ENCODE data around the gene NFATC2IP.
"Not testable (repeated sequence)": the region's sequence is repeated elsewhere in the genome, so short reads cannot be mapped to it uniquely, and the experiment has no call there.

Gene NFATC2IP

DNA sequence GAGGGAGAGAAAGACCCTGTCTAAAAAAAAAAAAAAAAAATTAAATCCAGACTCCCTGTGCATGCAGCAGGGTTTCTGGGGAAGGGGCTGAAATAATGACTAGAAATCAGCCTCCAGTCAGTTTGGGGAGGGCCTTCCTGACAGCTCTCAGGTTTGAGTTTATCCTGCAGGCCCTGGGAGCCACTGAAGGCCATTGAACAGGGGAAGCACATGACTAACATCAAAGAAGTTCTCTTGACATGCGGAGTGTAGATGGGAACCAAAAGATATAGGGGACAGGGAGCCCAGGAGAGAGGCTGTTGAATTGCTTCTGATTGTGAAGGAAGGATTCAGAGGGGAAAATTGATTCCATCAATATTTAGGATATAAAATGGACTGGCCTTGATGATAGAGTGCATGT, 22.9 kb upstream of the NFATC2IP start:
- DNase-seq: no peak

DNA sequence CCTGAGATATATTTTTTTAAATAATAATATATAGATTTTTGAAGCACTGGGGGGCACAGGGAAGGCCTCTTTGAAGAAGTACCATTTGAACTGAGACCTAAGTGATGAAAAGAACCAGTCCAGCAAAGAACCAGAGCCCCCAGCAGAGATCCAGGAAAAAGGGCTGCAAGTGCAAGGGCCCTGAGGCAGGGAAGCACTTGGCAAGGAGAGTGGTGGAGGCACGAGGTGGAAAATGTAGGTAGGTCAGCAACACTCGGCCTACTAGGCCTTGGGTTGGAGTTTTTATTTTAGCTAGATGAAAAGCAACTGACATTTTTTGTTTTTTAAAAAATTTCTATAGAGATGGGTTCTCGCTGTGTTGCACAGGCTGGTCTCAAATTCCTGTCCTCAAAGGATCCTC, 20.5 kb upstream of the NFATC2IP start:
- no peak for DNase-seq

DNA sequence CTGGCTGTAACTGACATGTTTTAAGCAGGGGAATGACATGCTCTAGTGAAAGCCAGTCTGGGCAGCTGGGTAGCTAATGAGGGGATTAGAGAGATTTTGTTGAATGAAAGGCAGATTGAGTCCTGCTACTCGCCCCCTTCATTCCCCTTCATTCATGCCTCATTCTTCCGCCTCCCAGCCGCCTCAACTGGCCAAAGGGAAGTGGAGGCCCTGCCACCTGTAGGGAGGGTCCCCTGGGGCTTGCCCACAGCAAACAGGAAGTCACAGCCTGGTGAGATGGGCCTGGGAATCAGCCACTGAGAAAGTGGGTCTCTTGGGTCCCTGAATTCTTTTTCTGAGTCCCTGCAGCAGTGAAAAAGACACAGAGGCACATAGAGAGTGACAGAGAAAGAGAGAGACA, 20.1 kb upstream of the NFATC2IP start:
- DNase-seq: no peak

DNA sequence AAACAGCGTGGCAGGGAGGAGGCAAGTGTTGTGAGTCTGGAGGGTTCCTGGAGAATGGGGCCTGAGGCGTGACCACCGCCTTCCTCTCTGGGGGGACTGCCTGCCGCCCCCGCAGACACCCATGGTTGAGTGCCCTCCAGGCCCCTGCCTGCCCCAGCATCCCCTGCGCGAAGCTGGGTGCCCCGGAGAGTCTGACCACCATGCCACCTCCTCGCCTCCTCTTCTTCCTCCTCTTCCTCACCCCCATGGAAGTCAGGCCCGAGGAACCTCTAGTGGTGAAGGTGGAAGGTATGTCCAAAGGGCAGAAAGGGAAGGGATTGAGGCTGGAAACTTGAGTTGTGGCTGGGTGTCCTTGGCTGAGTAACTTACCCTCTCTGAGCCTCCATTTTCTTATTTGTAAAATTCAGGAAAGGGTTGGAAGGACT, 18.9 kb upstream of the NFATC2IP start, which contains the start of gene CD19:
CD19 (plus strand) TSS at position 171 of the 425 bp plus-strand sequence; CDS start at position 201, 30 bp downstream.
- no peak for DNase-seq

DNA sequence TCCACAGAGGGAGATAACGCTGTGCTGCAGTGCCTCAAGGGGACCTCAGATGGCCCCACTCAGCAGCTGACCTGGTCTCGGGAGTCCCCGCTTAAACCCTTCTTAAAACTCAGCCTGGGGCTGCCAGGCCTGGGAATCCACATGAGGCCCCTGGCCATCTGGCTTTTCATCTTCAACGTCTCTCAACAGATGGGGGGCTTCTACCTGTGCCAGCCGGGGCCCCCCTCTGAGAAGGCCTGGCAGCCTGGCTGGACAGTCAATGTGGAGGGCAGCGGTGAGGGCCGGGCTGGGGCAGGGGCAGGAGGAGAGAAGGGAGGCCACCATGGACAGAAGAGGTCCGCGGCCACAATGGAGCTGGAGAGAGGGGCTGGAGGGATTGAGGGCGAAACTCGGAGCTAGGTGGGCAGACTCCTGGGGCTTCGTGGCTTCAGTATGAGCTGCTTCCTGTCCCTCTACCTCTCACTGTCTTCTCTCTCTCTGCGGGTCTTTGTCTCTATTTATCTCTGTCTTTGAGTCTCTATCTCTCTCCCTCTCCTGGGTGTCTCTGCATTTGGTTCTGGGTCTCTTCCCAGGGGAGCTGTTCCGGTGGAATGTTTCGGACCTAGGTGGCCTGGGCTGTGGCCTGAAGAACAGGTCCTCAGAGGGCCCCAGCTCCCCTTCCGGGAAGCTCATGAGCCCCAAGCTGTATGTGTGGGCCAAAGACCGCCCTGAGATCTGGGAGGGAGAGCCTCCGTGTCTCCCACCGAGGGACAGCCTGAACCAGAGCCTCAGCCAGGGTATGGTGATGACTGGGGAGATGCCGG, 18.2 kb upstream of the NFATC2IP start:
- DNase-seq: no peak

DNA sequence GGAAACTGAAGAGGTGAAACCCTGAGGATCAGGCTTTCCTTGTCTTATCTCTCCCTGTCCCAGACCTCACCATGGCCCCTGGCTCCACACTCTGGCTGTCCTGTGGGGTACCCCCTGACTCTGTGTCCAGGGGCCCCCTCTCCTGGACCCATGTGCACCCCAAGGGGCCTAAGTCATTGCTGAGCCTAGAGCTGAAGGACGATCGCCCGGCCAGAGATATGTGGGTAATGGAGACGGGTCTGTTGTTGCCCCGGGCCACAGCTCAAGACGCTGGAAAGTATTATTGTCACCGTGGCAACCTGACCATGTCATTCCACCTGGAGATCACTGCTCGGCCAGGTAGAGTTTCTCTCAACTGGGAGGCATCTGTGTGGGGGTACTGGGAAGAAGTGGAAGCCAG, 17.6 kb upstream of the NFATC2IP start:
- DNase-seq: no peak

DNA sequence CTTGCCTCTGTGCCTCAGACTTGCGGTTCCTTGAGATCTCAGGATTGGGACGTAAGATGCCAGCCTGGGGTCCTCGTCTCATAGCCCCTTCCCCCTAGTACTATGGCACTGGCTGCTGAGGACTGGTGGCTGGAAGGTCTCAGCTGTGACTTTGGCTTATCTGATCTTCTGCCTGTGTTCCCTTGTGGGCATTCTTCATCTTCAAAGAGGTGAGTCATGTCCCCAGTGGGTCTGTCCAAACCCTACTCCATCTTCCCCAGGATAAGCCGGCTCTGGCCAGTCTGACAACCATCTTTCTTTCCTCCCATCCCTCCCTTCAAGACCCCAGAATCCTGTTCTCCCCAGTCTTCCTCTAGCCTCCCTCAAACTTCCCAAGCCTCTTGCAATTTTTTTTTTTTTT, 15.4 kb upstream of the NFATC2IP start:
- no peak for DNase-seq

DNA sequence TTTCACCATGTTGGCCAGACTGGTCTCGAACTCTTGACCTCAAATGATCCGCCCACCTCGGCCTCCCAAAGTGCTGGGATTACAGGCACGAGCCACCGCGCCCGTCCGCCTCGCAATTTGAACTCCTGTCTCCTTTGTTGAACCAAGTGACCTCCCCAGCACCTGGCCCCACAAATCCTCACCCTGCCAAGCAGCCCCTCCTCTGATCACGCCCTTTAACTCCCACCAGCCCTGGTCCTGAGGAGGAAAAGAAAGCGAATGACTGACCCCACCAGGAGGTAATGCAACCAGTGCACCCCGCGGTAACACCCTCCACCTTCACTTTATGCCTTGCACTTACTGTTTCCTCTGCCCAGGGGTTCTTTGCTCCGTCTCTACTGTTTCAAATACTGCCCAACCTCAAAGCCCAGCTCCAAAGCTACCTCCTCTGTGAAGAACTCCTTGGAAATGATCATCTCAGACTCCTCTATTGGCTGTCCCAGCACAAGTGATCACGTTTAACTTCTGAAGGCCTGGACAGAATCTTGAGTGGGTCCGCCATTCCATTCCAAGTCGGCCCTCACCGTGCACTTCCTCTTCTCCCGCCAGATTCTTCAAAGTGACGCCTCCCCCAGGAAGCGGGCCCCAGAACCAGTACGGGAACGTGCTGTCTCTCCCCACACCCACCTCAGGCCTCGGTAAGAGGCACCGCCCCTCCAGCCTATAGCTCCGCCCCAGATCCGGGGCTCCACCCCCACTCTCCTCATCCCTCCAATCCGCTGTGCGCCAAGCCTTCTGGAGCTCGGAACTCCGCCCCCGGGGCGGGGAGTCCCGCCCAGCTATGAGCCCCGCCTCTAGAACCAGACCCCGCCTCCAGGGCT, 14.6 kb upstream of the NFATC2IP start:
- peak; percentile 5 for DNase-seq

DNA sequence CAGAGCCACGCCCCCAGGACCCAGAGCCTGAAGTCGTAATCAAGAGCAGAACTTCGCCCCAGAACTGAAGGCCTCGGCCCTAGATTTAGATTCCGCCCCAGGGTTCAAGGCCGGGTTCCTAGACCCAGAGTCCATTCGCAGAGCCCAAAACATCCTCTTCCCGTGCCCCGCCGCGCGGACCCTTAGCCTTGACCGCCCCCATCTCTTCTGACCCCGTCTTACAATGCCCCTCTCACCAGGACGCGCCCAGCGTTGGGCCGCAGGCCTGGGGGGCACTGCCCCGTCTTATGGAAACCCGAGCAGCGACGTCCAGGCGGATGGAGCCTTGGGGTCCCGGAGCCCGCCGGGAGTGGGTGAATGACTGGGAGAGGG, 14.0 kb upstream of the NFATC2IP start:
- no peak for DNase-seq

DNA sequence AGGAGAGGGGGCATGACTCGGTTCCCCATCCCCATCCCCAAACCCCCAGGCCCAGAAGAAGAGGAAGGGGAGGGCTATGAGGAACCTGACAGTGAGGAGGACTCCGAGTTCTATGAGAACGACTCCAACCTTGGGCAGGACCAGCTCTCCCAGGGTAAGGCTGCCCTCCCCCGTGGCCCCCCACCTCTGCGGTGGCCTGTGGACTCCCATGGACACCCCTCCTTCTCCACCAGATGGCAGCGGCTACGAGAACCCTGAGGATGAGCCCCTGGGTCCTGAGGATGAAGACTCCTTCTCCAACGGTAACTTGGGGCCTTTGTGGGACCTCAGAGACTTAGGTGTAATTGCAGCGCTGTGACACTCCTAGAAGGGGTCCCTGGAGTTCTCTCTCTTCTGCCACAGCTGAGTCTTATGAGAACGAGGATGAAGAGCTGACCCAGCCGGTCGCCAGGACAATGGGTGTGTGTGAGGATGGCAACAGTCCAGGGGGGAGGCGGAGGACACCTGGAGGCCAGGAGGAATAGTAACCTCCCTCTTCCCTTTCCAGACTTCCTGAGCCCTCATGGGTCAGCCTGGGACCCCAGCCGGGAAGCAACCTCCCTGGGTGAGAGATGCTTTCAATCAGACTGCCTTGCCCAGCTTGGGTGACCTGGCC, 13.4 kb upstream of the NFATC2IP start:
- DNase-seq: no peak

DNA sequence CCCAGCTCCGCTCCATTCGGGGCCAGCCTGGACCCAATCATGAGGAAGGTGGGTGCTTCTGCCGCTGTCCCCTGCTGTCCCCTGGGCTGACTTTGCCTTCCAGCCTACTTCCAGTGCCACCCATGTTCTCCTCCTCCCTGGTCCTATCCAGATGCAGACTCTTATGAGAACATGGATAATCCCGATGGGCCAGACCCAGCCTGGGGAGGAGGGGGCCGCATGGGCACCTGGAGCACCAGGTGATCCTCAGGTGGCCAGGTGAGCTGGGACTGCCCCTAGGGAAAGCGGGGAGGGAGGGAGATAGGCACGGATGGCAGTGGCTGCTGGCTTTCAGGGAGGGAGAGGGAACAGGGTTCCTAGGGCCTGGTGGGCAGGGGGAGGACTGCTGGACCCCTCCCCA, 12.0 kb upstream of the NFATC2IP start:
- DNase-seq: no peak

DNA sequence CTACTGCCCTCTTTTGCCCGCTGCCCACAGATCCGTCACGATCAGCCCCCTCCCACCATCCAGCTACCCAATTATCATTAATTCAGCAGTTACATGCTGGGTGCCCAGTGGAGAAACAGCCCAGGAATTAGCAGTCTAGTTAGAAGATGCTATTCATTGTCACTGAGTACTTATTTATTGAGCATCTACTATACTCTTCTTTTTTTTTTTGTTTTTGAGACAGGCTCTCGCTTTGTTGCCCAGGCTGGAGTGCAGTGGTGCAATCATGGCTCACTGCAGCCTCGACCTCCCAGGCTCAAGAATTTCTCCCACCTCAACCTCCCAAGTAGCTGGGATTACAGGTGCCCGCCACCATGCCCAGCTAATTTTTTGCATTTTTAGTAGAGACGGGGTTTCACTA, 10.9 kb upstream of the NFATC2IP start:
- DNase-seq: not testable (repeated sequence)

DNA sequence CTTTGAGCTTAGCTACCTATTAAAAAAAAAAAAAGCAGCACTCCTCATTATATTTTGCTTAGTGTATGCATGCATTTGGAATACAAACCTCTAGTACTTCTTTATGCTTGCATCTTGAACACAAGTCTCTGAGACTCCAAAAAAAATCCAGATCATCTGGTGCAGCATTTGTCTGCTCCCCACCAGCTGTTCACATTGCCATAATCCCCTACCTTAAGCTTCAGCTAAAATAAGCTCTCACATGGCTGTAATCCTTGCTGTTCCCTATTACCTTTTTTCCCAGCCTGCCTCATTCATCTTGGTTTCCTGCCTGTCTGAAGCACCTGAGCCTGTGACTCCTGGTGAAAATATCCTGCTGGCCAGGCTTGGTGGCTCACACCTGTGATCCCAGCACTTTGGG, 7.5 kb upstream of the NFATC2IP start:
- DNase-seq: no peak

DNA sequence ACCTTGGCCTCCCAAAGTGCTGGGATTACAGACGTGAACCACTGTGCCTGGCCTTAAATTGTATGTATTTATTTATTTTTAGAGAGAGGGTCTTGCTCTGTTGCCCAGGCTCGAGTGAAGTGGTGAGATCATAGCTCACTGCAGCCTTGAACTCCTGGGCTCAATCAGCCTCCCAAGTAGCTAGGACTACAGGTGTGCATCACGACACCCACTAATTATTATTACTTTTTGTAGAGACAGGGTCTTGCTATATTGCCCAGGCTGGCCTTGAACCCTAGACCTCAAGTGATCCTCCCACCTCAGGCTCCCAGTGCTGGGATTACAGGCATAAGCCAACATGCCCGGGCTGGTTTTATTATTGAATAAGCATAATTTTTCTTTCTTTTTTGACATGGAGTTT, 4.1 kb upstream of the NFATC2IP start:
- DNase-seq: no peak

DNA sequence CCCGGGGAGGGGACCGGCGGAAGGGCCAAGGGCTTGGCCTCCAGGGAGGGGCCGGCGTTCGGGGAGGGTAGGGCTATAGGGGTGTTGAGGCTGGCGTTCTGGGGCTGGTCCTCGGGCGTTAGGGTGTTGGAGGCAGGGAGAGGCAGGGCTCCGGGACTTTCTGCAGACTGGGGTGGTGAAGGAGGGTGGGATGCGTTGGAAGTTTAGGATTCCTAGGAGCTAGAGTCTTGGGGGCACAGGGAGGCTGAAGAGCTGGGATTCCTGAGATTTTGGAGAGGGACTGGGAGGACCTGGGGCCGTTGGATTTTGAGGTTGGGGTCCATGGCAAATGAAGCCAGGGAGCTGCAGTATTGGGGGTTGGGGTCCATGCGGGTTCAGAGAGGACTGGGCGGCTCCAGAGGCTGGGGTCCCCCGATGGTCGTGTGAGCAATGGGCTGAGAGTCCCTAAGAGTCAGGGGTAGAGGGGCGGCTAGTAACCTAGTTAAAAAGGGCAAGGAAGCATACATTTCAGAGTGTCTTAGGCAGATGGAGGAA, 740 bp downstream of the NFATC2IP start:
- no peak for DNase-seq

DNA sequence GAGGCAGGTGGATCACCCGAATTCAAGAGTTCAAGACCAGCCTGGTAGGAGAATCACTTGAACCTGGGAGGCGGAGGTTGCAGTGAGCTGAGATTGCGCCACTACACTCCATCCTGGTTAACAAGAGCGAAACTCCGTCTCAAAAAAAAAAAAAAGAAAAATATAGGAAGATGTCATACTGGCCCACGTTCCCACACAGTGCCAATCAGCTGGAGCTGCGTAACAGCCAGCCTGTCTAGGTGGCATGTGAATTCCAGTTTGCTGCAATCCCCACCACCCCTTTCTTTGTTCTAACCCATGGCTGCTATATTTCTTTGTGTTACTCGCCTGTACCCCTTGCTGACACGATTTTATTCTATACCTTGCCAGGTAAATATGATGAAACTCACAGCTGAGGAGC, 7.5 kb downstream of the NFATC2IP start:
- DNase-seq: no peak

DNA sequence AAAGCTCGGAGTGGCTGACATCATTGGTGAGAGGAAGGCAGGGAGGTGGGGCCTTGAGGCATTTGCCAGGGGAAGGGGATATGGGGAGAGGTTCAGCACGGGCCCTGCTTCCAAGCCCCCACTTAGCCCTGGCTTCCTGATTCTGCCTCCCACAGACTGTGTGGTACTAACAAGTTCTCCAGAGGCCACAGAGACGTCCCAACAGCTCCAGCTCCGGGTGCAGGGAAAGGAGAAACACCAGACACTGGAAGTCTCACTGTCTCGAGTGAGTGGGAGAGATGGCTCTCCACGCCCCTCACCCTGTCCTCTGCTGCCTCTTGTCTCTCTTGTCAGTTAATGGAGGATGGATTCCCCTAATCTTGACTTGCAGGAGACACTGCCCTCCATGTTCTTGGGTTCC, 8.1 kb downstream of the NFATC2IP start:
- DNase-seq: no peak

DNA sequence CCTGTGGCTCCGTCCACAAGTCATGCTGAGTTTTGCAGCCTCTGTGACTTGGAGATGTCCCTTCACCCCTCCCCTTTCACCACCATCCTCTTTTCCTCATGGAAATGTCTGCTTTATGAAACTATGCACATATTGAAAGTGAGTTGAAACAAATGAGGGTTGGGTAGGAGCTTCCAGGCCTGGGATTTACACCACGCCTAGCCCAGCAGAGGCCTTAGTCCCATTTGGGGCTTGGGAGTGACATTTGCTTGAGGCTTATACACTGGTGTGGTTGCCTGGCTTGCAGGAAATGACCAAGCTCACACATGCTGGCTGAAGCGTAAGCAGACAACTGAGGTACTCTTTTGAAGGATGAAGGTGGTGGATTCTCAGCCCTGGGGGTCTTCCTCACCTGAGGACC, 13.3 kb downstream of the NFATC2IP start:
- DNase-seq: no peak

DNA sequence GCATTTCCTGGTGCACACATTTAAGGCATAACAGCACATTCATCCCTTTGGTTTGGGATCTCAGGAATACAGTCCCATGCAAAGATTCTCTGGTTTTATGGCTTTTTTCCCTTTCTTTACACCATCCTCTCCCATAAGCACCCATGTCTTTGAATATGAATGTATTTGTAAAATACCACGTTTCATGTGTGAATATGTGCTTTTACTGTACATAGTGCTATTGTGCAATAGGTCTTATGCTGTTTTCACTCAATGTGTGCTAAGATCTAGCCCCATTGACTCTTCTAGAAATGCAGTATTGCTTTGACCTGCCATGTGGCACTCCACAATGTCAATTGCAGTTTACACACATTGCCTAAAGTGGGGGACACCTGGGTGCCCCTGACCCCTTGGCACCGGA, 13.8 kb downstream of the NFATC2IP start:
- DNase-seq: no peak

DNA sequence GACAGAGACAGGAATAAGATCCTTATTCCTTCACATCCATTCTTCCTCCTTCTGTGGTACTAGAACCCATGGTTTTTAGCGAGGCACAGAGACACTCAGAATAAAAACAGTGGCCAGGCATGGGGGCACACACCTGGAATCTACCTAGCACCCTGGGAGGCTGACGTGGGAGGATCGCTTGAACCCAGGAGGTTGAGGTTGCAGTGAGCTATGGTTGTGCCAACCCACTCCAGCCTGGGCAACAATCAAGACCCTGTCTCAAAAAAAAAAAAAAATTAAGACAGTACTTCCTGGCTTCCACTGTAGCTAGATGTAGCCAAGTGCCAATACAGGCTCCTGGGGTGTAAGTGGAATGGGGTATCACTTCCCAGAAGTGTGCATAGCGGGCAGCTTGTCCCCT, 16.4 kb downstream of the NFATC2IP start:
- no peak for DNase-seq

DNA sequence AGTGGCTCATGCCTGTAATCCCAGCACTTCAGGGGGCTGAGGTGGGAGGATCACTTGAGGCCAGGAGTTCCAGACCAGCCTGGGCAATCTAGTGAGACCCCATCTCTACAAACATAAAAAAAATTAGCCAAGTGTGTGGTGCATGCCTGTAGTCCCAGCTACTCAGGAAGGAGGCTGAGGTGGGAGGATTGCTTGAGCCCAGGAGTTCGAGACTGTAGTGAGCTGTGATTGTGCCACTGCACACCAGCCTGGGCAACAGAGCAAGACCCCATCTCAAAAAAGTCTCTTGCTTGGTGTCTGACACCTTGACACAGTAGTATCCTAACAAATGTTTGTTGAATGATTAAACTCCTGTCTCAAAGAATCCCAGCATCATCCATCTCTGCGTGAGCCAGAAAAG, 19.0 kb downstream of the NFATC2IP start:
- DNase-seq: not testable (repeated sequence)

DNA sequence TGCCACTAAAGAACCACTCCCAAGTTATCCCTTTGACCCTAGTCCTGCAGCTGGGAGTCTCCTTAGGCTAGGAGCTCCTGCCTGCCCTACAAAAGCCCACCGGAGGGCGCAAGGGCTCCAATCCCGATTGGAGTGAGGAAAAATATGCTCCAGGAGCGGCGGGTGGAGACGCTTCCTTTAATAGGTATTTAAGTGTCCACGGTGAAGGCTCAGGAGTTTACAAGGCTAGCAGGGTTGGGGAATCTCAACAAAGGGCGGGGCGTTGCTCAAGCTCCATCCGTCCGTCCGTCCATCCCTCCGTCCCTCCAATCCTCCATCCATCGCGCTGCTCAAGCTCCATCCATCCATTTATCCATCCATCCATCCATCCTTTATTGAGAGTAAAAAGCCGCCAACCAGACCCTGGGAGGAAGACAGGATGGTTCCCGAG, 23.3 kb downstream of the NFATC2IP start:
- DNase-seq: peak; percentile 62

DNA sequence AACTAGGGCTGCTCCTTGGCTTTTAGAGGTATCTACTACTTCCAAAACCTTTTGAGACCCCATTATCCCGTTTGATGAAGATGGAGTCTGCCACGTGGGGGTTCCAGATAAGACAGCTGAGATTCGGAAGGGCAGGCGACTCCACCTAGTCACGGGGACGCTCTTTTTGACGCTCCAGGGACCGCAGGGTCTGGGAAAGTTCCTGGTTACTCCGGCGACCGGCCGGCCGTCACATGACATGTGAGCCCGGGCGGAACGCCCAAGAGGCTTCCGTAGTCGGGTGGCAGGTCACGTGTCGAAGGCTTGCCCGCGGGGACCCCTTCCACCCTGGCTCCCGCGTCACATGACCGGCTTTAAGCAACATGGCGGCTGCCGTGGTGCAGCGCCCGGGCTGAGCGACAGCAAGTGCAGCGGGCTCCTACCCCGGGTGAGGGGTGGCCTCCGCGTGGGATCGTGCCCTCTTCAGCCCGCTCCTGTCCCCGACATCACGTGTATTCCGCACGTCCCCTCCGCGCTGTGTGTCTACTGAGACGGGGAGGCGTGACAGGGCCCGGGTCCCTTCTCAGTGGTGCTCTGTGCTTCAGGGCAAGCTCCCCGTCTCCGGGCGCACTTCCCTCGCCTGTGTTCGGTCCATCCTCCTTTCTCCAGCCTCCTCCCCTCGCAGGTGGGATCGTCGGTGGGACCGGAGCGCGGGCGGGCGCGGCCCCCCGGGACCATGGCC, 23.9 kb downstream of the NFATC2IP start, which contains the start of gene SPNS1:
SPNS1 (plus strand) TSS at position 342 of the 721 bp plus-strand sequence; CDS start at position 716, 374 bp downstream.
- peak; percentile 93 for DNase-seq

Measured in NCI-H1092 treated with DMSO at 0.1 percent for 48 hours (cell line).